Mucosa of descending colon (tissue), 3 donors: ENCODE measurements around the gene PDZRN3. TPM values are rescaled to one million over a fixed set of nuclear protein-coding genes. Genes with fewer than 3 reads are reported as not detected.
A peak's percentile ranks its signal among the peaks of the same experiment; 100 is the strongest.

ENCODE experiments used
- ATAC-seq: fragments of 200-7000 bp; cut with Tn5 transposase; one replicate; pipeline ENCODE4 v1.9.1; 2020; ENCODE audit warnings: mild to moderate bottlenecking, moderate library complexity
- DNase-seq, 3 donors: peaks; one replicate each; pipeline ENCODE4 v3.0.0-alpha.2; 2020
- H3K36me3 ChIP-seq: fragments of 200-600 bp; one replicate; pipeline ENCODE4 v1.8.0; 2021; ENCODE audit warnings: low read depth, mild to moderate bottlenecking
- H3K4me1 ChIP-seq: fragments of 200-600 bp; one replicate; pipeline ENCODE4 v1.8.0; 2021; ENCODE audit warnings: low read depth, mild to moderate bottlenecking
- H3K4me3 ChIP-seq: fragments of 200-600 bp; one replicate; pipeline ENCODE4 v1.8.0; 2021; ENCODE audit warnings: mild to moderate bottlenecking
- H3K9me3 ChIP-seq: fragments of 200-600 bp; one replicate; pipeline ENCODE4 v1.8.0; 2021; ENCODE audit warnings: mild to moderate bottlenecking
- intact Hi-C, 2 donors: fragments of 100-400 bp; cut with DNase I in 1 of 2; cut with micrococcal nuclease in 1 of 2; formaldehyde crosslinking; loops; one replicate each; pipeline versions ENCODE4 v1.11.0 to v1.11.1; 2022; cut with DNase I, micrococcal nuclease
- total RNA-seq, 3 donors: library from RNA; stranded (reverse); fragmentation: NEBNext Ultra II Directional in 2 of 3; extraction: Animal tissue kit (Norgen Biotek cat#: 25700) in 2 of 3; gene quantifications; one replicate each; pipeline versions ENCODE4 v1.2.1 to v1.2.4, GENCODE V29; 2021 to 2023
- TF ChIP-seq, protein P1 (sequence below): fragments of 200-600 bp; IDR thresholded peaks from one replicate; pipeline ENCODE4 v1.8.0; 2022; ENCODE audit warnings: antibody characterized with exemption, mild to moderate bottlenecking
- donor health status: DM: no; HTN: no; CAD: no; lungs with moderate emphysema.
- donor health status: DM: no; HTN: no; CAD: no.
- donor health status: DM: no; HTN: yes; CAD: no.

Gene PDZRN3
- total RNA-seq, 3 donors from 2014 or later = 17.9 to 147 (median 18.5) TPM

DNA sequence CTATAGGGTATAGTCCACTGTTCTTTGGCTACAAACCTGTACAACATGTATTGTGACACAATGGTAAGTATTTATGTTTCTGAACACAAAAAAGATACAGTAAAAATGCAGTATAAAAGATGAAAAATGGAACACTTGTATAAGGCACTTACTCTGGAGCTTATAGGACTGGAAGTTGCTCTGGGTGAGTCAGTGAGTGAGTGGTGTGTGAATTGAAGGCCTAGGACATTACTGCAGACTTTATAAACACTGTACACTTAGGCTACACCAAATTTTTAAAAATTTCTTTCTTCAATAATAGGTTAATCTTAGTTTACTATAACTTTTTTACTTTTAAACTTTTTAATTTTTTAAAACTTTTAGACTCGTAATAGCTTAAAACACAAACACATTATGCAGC, 10.5 kb upstream of the PDZRN3 start:
- DNase-seq = no peak
- no peak for ATAC-seq
- Histone ChIP-seq H3K4me1 (no peaks in the 10 kb centered on the region), H3K4me3 (no peak overlapping the region), H3K36me3 (no peaks in the 10 kb centered on the region), H3K9me3 (no peaks in the 10 kb centered on the region)
- TF ChIP-seq, protein P1, sequence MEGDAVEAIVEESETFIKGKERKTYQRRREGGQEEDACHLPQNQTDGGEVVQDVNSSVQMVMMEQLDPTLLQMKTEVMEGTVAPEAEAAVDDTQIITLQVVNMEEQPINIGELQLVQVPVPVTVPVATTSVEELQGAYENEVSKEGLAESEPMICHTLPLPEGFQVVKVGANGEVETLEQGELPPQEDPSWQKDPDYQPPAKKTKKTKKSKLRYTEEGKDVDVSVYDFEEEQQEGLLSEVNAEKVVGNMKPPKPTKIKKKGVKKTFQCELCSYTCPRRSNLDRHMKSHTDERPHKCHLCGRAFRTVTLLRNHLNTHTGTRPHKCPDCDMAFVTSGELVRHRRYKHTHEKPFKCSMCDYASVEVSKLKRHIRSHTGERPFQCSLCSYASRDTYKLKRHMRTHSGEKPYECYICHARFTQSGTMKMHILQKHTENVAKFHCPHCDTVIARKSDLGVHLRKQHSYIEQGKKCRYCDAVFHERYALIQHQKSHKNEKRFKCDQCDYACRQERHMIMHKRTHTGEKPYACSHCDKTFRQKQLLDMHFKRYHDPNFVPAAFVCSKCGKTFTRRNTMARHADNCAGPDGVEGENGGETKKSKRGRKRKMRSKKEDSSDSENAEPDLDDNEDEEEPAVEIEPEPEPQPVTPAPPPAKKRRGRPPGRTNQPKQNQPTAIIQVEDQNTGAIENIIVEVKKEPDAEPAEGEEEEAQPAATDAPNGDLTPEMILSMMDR = no peak
- intact Hi-C loops = no loop called here

DNA sequence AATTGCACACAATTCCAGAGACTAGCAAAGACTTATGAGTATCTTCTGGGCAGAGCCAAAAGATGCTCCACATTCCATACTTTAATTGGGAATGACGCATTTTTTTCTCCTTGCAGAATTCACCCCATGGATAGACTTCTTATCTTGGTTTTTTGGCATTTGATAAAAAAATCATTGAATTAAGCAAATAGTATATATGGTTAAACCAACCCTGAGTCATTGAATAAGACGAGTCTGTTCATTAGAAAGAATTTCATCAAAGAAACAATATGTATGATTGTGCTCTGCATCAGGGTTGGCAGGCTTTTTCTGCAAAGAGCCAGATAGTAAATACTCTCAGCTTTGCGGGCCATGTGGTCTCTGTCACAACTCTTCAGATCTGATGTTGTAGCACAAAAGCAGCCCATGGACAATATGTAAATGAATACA, 9.2 kb upstream of the PDZRN3 start:
- H3K36me3 ChIP-seq = no peaks in the 10 kb centered on the region
- TF ChIP-seq, protein P1 = no peak
- no peaks in the 10 kb centered on the region for H3K4me1 ChIP-seq
- intact Hi-C loops = no loop called here
- DNase-seq (no peak), ATAC-seq (no peak)
- H3K9me3 ChIP-seq = no peaks in the 10 kb centered on the region
- no peak overlapping the region for H3K4me3 ChIP-seq

DNA sequence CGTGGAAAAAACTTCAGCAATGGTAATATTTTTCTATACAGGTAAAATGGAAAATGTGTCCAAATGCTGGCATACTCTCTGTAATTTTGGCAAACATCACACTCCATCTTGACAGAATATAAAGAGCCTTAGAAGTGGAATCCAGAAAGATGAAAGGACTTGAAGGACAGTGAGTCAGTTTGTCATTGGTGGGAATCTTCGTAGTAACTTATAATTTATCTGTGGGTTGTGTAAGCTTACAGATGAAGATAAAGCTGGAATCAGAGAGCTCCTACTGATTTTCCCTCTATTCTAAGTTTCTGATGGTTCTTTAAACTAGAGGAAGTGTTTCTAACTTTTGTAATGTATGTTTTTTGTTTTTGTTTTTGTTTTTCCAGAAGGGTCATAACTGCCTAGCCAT, 8.7 kb upstream of the PDZRN3 start:
- H3K9me3 ChIP-seq = no peaks in the 10 kb centered on the region
- DNase-seq (no peak), ATAC-seq (no peak)
- H3K4me3 ChIP-seq = no peak overlapping the region
- H3K36me3 ChIP-seq = no peaks in the 10 kb centered on the region
- H3K4me1 ChIP-seq = no peaks in the 10 kb centered on the region
- TF ChIP-seq, protein P1 = no peak
- intact Hi-C loops = no loop called here

DNA sequence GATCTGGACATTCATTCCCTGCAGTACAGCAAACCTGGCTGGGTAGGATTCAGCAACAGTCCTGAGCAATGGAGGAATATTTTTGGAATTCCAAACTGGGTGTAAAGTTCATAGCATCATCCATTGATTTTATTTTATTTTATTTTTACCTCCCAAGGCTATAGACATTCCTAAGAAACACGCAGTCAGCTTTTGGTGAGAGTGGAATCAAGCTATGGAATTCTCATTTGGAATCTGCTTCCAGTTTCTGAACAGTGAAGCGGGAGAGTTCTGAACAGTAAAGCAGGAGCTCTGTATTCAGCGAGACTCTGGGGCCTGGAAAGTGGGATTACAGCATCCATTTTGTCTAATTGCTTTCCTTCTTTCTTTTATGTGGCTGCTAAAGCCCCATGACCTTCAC, 1.4 kb upstream of the PDZRN3 start:
- intact Hi-C loops = loop anchor here in 1 of 2 donors (10.0 kb wide), 2 partner anchors 99 to 111 kb away; no protein-coding TSS in a partner anchor
- TF ChIP-seq, protein P1 = no peak

DNA sequence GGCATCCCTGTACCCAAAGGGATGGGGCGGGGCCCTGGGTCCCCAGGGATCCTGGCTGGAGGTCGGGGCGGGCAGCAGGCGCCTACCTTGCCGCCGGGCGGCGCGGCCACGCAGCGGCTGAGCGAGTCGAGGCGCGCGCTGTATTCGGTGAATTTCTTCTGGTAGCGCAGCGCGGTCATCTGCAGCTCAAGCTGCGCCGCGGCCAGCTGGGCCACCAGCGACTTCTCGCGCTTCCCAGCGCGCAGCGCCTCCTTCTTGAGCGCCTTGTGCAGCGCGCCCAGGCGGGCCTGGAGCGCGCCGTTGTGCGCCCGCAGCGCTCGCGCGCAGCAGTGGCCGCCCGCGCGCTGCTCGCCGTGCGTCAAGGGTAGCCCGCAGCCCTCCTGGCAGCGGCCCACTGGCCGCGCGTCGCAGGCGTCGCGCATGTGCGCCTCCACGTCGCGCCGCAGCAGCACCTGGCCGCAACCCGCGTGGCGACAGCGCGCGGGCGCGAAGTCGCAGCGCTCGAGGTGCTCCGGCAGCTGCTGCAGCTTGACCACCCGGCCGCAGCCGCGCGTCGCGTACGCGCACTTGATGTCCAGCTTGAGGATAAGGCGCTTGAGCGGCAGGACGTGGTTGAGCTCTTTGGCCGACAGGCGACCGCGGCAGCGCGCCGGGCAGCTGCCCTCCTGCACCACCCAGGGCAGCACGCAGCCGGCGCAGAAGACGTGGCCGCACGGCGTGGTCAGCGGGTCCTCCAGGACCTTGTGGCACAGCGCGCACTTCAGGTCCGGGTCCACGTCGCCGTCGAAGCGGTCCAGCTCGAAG, 522 bp downstream of the PDZRN3 start:
- peak; percentile 72 for ATAC-seq
- no peaks in the 10 kb centered on the region for H3K4me1 ChIP-seq
- peak; percentile 41 to 68 (median 66) for DNase-seq
- intact Hi-C loops = loop anchor here in 1 of 2 donors (10.0 kb wide), 2 partner anchors 101 to 109 kb away; no protein-coding TSS in a partner anchor
- H3K36me3 ChIP-seq = no peaks in the 10 kb centered on the region
- H3K4me3 ChIP-seq = peak overlapping the region; percentile 41
- H3K9me3 ChIP-seq = no peaks in the 10 kb centered on the region
- TF ChIP-seq, protein P1 = no peak

More for the DNA sequence above, 1.4 kb upstream of the PDZRN3 start:
- DNase-seq (no peak), ATAC-seq (no peak)
- no peaks in the 10 kb centered on the region for H3K36me3 ChIP-seq
- H3K4me3 ChIP-seq = no peak overlapping the region
- no peaks in the 10 kb centered on the region for H3K4me1 ChIP-seq
- no peaks in the 10 kb centered on the region for H3K9me3 ChIP-seq
